ENCODE results near the gene TUBAL3. TPM values are rescaled to one million over a fixed set of nuclear protein-coding genes. Genes with fewer than 3 reads are reported as not detected.

Gene TUBAL3
- polyA plus RNA-seq, 1 of the 3 experiments (the other 2 are of a cell fraction), result not detected

- Histone ChIP-seq H3K9ac (no peak overlapping the region), H2AFZ (ENCODE audit: low read depth) (no peak overlapping the region), H4K20me1 (ENCODE audit: insufficient read depth) (no peaks in the 10 kb centered on the region), H3K9me2 (no peaks in the 10 kb centered on the region), H3K27ac (ENCODE audit: low read depth in 2 of 2, low read length in 1 of 2) (no peak overlapping the region), H3K4me2 (no peak overlapping the region), H3K4me3 (ENCODE audit: low read depth in 2 of 2, low read length in 1 of 2) (no peak overlapping the region), H3K27me3 (ENCODE audit: insufficient read depth) (peaks cover 9% of the 10 kb centered on the region; the same call in 1 of the 2 replicates), H3K36me3 (replicated peaks in 1 of 2; ENCODE audit: control insufficient read depth in 1 of 2, insufficient read depth in 2 of 2, low read length in 1 of 2) (no peaks in the 10 kb centered on the region), H3K79me2 (ENCODE audit: insufficient read depth) (no peaks in the 10 kb centered on the region), H3K4me1 (ENCODE audit: control insufficient read depth in 1 of 2, insufficient read depth in 2 of 2, low read depth in 1 of 2, low read length in 1 of 2) (peaks cover 0 to under 1% of the 10 kb centered on the region in 2 experiments; a peak in 1 of 4 replicates), H3K9me3 (no peaks in the 10 kb centered on the region; the same call in 1 of the 2 replicates), H3F3A (replicated peaks; ENCODE audit: insufficient read depth) (no peaks in the 10 kb centered on the region)
- 7% methylated on average over 1 of the region's 1 CpG for WGBS (ENCODE audit: low lambda C conversion rate)
- DNase-seq, result no peak
- CTCF ChIA-PET, result interaction anchor here (1.6 kb wide), 1 partner anchor 27 kb away, joined by 5 read pairs; no protein-coding TSS in a partner anchor
- TF ChIP-seq FOXM1 (IDR thresholded peaks at IDR 0.05; ENCODE audit: low read depth), result no peak
- no peak for TF ChIP-seq ELF1 (IDR thresholded peaks at IDR 0.05)
- POLR2A ChIA-PET, result no interaction called here
These were observed 2.3 kb upstream of the TUBAL3 start for GRCh38 chr10:5406918-5407317.

GRCh38 chr10:5402798-5403197 lies 1.8 kb downstream of the TUBAL3 start:
- ChIA-PET CTCF (no interaction called here), POLR2A (no interaction called here)
- Histone ChIP-seq H2AFZ (ENCODE audit: low read depth) (no peak overlapping the region), H3K36me3 (replicated peaks in 1 of 2; ENCODE audit: control insufficient read depth in 1 of 2, insufficient read depth in 2 of 2, low read length in 1 of 2) (no peaks in the 10 kb centered on the region), H4K20me1 (ENCODE audit: insufficient read depth) (no peaks in the 10 kb centered on the region), H3F3A (replicated peaks; ENCODE audit: insufficient read depth) (no peaks in the 10 kb centered on the region), H3K4me3 (ENCODE audit: low read depth in 2 of 2, low read length in 1 of 2) (no peak overlapping the region), H3K9ac (no peak overlapping the region), H3K4me1 (ENCODE audit: control insufficient read depth in 1 of 2, insufficient read depth in 2 of 2, low read depth in 1 of 2, low read length in 1 of 2) (no peaks in the 10 kb centered on the region), H3K27ac (ENCODE audit: low read depth in 2 of 2, low read length in 1 of 2) (no peak overlapping the region), H3K27me3 (ENCODE audit: insufficient read depth) (peaks cover 9% of the 10 kb centered on the region; the same call in 1 of the 2 replicates), H3K4me2 (no peak overlapping the region), H3K9me3 (no peaks in the 10 kb centered on the region; the same call in 1 of the 2 replicates), H3K9me2 (no peaks in the 10 kb centered on the region), H3K79me2 (ENCODE audit: insufficient read depth) (no peaks in the 10 kb centered on the region)
- DNase-seq, result no peak
- no peak for TF ChIP-seq NFIC (IDR thresholded peaks at IDR 0.05; ENCODE audit: borderline replicate concordance)
- no peak for TF ChIP-seq POLR2AphosphoS5 (IDR thresholded peaks at IDR 0.05; ENCODE audit: low read depth, low read length)
- TF ChIP-seq, protein P1, sequence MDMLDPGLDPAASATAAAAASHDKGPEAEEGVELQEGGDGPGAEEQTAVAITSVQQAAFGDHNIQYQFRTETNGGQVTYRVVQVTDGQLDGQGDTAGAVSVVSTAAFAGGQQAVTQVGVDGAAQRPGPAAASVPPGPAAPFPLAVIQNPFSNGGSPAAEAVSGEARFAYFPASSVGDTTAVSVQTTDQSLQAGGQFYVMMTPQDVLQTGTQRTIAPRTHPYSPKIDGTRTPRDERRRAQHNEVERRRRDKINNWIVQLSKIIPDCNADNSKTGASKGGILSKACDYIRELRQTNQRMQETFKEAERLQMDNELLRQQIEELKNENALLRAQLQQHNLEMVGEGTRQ (IDR thresholded peaks at IDR 0.05; ENCODE audit: borderline replicate concordance, low read depth, low read length), result no peak
- no peak for TF ChIP-seq CHD2 (IDR thresholded peaks at IDR 0.05; ENCODE audit: low read length, partially characterized antibody)
- no peak for TF ChIP-seq JUND (IDR thresholded peaks at IDR 0.05)
- no peak for TF ChIP-seq RAD21 (IDR thresholded peaks at IDR 0.05; ENCODE audit: low read length)
- TF ChIP-seq EP300 (IDR thresholded peaks at IDR 0.05; ENCODE audit: borderline replicate concordance in 1 of 2, low read depth in 1 of 2, low read length in 1 of 2), result no peak
- TF ChIP-seq YY1 (IDR thresholded peaks at IDR 0.05; ENCODE audit: low read depth), result no peak
- TF ChIP-seq RXRA (IDR thresholded peaks at IDR 0.05; ENCODE audit: borderline replicate concordance, low read depth), result no peak
- TF ChIP-seq TCF12 (IDR thresholded peaks at IDR 0.05), result no peak
- no peak for TF ChIP-seq MXI1 (IDR thresholded peaks at IDR 0.05; ENCODE audit: low read depth, low read length)
- TF ChIP-seq FOSL2 (IDR thresholded peaks at IDR 0.05; ENCODE audit: borderline replicate concordance, low read depth), result no peak
- no peak for TF ChIP-seq USF1 (IDR thresholded peaks at IDR 0.05; ENCODE audit: borderline replicate concordance, low read depth)
- no peak for TF ChIP-seq FOXM1 (IDR thresholded peaks at IDR 0.05; ENCODE audit: low read depth)
- TF ChIP-seq EZH2phosphoT487 (IDR thresholded peaks at IDR 0.05; ENCODE audit: borderline replicate concordance, low read depth), result no peak
- TF ChIP-seq, protein P2, sequence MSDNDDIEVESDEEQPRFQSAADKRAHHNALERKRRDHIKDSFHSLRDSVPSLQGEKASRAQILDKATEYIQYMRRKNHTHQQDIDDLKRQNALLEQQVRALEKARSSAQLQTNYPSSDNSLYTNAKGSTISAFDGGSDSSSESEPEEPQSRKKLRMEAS (IDR thresholded peaks at IDR 0.05; ENCODE audit: low read depth), result no peak
- no peak for TF ChIP-seq CTCF (IDR thresholded peaks at IDR 0.05)
- no peak for TF ChIP-seq TEAD4 (IDR thresholded peaks at IDR 0.05; ENCODE audit: borderline replicate concordance, insufficient read depth)
- TF ChIP-seq, protein P3, sequence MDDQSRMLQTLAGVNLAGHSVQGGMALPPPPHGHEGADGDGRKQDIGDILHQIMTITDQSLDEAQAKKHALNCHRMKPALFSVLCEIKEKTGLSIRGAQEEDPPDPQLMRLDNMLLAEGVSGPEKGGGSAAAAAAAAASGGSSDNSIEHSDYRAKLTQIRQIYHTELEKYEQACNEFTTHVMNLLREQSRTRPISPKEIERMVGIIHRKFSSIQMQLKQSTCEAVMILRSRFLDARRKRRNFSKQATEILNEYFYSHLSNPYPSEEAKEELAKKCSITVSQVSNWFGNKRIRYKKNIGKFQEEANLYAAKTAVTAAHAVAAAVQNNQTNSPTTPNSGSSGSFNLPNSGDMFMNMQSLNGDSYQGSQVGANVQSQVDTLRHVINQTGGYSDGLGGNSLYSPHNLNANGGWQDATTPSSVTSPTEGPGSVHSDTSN (IDR thresholded peaks at IDR 0.05), result no peak
- 19% methylated on average over 3 of the region's 3 CpGs for WGBS (ENCODE audit: low lambda C conversion rate)

Measured in SK-N-SH (cell line).